ES-I3 (cell line): Measurements from ENCODE around the gene ILK.

ENCODE experiments used
- H3K36me3 ChIP-seq: 2 replicates; pipeline ENCODE4 v1.6.1; 2013; ENCODE audit warnings: mild to moderate bottlenecking, low read length, control low read depth, moderate library complexity; ENCODE audit not compliant: insufficient read depth
- H3K4me1 ChIP-seq: 2 replicates; pipeline ENCODE4 v1.6.1; 2013; ENCODE audit warnings: mild to moderate bottlenecking, control low read depth, low read length; ENCODE audit not compliant: insufficient read depth
- H3K9ac ChIP-seq: 2 replicates; pipeline ENCODE4 v1.6.1; 2013; ENCODE audit warnings: low read depth, mild to moderate bottlenecking, low read length, moderate library complexity
- H3K9me3 ChIP-seq: 2 replicates; pipeline ENCODE4 v1.6.1; 2013; ENCODE audit warnings: mild to moderate bottlenecking, low read length, moderate library complexity; ENCODE audit not compliant: control insufficient read depth, insufficient read depth

Gene ILK

GRCh38 chr11:6617315-6617781, 13.8 kb downstream of the ILK start:
- no peak overlapping the region for H3K9ac ChIP-seq
- peaks cover 18% of the 10 kb centered on the region for H3K4me1 ChIP-seq

GRCh38 chr11:6618117-6619003, 14.8 kb downstream of the ILK start:
- H3K36me3 ChIP-seq, result no peaks in the 10 kb centered on the region

More at GRCh38 chr11:6617315-6617781, 13.8 kb downstream of the ILK start:
- no peaks in the 10 kb centered on the region for H3K36me3 ChIP-seq
- no peaks in the 10 kb centered on the region for H3K9me3 ChIP-seq

DNA sequence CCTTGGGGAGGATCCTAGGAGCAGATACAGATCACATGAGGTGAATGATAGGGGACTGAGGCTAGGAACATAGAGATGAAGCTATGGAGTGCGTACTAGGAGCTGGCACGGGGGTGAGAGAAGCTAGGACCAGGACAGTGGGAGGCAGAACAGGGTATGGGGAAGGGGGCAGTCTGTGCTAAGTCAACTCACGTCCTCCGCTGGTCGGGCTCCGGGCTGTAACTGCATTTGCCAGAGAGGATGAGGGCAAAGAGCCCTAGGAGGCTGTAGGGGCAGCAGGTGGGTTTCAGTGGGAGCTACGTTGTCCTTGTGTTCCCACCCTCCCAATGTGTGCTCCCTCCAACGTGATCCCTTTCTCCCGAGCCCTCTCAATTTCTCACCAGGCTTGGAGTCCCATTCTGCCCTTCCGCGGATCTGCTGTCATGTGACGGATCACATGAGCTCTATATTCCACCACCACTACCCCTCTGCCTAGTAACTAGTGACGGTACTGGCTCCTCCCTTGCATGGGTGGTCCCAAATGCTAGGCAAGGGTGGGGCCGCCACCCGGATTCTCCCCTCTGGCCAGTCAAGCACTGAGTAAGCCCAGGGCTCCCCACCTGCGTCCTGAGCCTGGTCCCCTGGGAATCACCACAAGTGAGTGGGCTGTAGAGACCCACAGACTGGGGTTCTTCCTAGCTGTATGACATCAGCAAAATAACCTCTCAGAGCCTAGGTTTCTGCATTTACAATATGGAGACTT, 15.6 kb downstream of the ILK start, which contains the start of gene TPP1:
Gene TPP1 (minus strand): TSS at position 419 of the 742 bp plus-strand sequence. CDS start 22 bp downstream, at position 397.
- peak within 1 kb of the TSS; percentile 74 for H3K9ac ChIP-seq
- no peaks in the 10 kb centered on the region for H3K36me3 ChIP-seq
- H3K4me1 ChIP-seq, result peaks cover 10% of the 10 kb centered on the region; the same call in 1 of the 2 replicates
- H3K9me3 ChIP-seq, result no peaks in the 10 kb centered on the region

More at GRCh38 chr11:6618117-6619003, 14.8 kb downstream of the ILK start:
- Histone ChIP-seq H3K9me3 (no peaks in the 10 kb centered on the region), H3K4me1 (peaks cover 12% of the 10 kb centered on the region), H3K9ac (peak overlapping the region; percentile 74)

DNA sequence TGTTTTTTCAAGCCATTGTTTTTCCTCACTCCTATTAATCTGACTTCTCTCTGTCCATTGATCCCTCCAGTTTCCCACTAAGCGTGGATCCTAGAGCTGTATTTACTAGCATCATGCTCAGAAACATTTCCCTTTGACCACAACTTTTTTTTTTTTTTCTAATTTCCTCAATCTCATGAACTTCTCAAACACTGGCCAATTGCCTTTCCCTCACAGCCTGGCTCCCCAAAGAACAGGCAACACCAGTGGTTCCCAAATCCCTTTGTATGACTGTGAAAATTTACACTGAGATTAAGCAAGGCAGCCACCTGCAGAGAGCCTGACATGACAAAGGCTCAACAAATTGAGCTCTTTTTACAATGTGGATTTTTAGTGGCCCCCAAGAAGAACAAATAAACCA, 17.1 kb downstream of the ILK start:
- no peaks in the 10 kb centered on the region for H3K9me3 ChIP-seq
- H3K36me3 ChIP-seq, result no peaks in the 10 kb centered on the region
- H3K9ac ChIP-seq, result no peak overlapping the region
- peaks cover 10% of the 10 kb centered on the region; the same call in 1 of the 2 replicates for H3K4me1 ChIP-seq

DNA sequence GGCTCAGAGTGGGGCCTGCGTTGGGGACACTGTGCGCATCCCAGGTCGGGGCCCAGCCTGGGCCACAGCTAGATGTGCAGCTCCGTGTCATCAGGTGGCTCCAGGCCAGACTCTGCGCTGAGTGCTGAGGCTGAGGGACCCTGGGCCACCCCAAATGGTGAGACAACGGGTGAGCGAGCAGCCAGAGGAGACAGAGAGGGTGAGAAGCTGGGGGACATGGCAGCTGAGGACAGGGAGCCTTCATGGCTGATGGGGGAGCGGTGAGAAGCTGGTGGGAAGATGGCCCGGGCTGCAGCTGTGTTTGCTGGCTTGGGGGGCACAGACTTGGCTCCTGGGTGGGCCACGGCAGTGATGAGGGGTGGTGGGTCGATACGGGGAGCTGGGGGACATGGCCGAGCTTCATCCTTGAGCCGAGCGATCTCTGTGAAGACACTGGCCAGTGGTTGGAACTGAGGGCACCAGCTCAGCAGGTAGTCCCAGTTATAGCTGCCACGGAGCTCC, 18.2 kb downstream of the ILK start:
- Histone ChIP-seq H3K4me1 (peaks cover 10% of the 10 kb centered on the region; the same call in 1 of the 2 replicates), H3K9ac (no peak overlapping the region), H3K9me3 (no peaks in the 10 kb centered on the region), H3K36me3 (no peaks in the 10 kb centered on the region)

DNA sequence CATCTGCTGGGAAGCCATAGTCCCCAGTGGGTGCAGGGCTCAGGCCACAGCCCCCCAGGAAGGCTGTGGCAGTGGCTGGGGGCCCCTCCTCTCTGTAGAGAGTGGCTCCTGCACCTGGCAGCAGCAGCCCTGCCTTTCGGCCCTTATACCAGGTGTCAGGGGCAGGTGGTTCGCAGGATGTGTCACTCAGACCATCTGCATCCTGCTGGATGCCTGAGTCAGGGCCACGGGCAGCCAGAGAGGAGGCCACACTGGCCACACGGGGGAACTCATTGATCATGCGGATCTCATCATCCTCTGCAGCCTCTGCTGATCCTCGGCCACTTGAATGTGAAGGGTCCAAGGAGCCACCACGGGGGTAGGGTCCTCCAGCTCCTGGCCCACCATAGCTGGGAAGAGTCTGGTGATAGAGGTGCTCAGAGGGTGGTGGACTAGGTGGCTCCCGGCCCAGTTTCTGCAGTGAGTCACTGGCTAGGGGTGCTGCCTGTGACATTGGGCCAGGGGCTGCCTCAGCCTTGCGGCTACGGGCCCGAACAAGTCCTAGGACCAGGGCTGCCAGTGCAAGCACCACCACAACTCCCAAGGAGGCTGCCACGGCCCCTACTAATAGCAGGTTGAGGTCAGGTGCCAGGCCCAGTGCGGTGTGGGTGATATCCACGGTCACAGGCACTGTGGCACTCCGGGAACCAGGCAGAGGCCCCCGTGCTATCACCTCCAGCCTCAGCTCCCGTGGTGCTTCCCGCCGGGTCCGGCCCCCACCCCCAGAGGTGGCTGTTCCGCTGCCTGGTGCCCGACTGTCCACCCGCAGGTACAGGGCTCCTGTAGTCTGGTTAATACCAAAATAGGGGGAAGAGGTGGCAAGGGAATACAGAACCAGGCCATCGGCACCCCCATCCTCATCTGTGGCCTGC, 18.9 kb downstream of the ILK start:
- no peak overlapping the region for H3K9ac ChIP-seq
- H3K36me3 ChIP-seq, result no peaks in the 10 kb centered on the region

GRCh38 chr11:6623391-6624363, 20.1 kb downstream of the ILK start:
- peaks cover 6% of the 10 kb centered on the region; the same call in 1 of the 2 replicates for H3K4me1 ChIP-seq
- H3K36me3 ChIP-seq, result no peaks in the 10 kb centered on the region
- no peak overlapping the region for H3K9ac ChIP-seq
- H3K9me3 ChIP-seq, result no peaks in the 10 kb centered on the region

More for the DNA sequence above, 18.9 kb downstream of the ILK start:
- H3K9me3 ChIP-seq, result no peaks in the 10 kb centered on the region
- H3K4me1 ChIP-seq, result peaks cover 10% of the 10 kb centered on the region; the same call in 1 of the 2 replicates

GRCh38 chr11:6625156-6625831, 21.7 kb downstream of the ILK start:
- Histone ChIP-seq H3K36me3 (no peaks in the 10 kb centered on the region), H3K9me3 (no peaks in the 10 kb centered on the region), H3K9ac (no peak overlapping the region), H3K4me1 (no peaks in the 10 kb centered on the region)

DNA sequence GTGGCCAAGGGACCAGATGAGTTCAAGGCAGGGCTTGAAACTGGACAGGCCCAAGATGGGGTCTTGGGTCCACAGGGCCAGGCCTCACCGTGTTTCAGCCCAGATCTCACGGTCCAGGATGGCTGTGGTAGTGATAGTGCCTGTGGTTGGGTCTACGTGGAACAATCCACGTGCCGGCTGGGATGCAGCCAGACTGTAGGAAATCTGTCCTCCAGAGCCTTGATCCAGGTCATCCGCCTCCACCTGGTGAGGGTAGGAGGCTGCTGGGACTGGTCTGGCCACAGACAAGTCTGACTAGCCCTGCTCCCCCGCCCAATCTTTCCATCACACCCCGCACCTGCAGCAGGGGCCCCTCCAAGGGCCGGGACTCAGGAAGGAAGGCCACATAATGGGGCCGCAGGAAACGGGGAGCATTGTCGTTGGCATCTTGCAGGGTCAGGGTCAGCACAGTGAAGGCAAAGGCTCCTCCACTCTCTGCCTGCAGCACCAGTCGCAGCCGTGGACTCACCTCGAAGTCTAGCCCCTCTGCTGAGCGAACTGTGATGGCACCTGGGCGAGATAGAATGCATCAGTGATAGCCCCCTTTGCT, 22.4 kb downstream of the ILK start:
- Histone ChIP-seq H3K36me3 (no peaks in the 10 kb centered on the region), H3K4me1 (no peaks in the 10 kb centered on the region), H3K9ac (no peak overlapping the region), H3K9me3 (no peaks in the 10 kb centered on the region)

- H3K4me1 ChIP-seq, result no peaks in the 10 kb centered on the region
- H3K9ac ChIP-seq, result no peak overlapping the region
- H3K9me3 ChIP-seq, result no peaks in the 10 kb centered on the region
- no peaks in the 10 kb centered on the region for H3K36me3 ChIP-seq
These were observed 23.6 kb downstream of the ILK start for GRCh38 chr11:6626971-6627761.

DNA sequence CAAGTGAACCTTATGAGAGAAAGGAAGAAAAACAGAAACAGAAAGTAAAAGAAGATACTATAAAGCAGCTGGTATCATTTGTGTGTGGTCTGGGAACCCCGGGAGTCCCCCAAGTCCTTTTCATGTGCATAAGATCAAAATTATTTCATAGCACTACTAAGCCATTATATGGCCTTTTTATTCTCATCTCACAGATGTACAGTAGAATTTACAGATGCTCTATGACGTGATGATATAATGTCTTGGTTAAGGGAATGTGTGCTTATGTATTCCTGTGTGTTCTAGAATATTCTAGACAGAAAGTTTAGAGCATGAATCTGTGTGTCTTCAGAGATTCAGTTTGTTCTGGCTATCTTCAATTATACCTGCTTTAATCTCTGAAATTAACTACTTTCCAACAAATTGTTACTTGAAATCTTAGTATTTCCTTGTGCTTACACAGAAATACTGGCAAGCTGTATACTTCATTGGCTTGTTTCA, 24.2 kb downstream of the ILK start:
- Histone ChIP-seq H3K4me1 (no peaks in the 10 kb centered on the region), H3K36me3 (no peaks in the 10 kb centered on the region), H3K9me3 (no peaks in the 10 kb centered on the region), H3K9ac (no peak overlapping the region)
